GM19463 (cell line): ENCODE results near the gene CAMK2D.

Experiments used
- ATAC-seq: cut with Tn5 transposase; IDR thresholded peaks from one replicate; pipeline ENCODE4 v1.9.1; 2021; ENCODE audit warnings: mild to moderate bottlenecking, moderate library complexity; ENCODE audit not compliant: unreplicated experiment

CAMK2D gene

GRCh38 chr4:113644398-113644797 lies 117.1 kb downstream of the CAMK2D start:
- ATAC-seq: no peak

- no peak for ATAC-seq
Observed at GRCh38 chr4:113643505-113643904, 118.0 kb downstream of the CAMK2D start.

- ATAC-seq: peak; percentile 68
Observed at GRCh38 chr4:113641025-113641431, 120.5 kb downstream of the CAMK2D start.

GRCh38 chr4:113639326-113639725 lies 122.2 kb downstream of the CAMK2D start:
- peak; percentile 56 for ATAC-seq

GRCh38 chr4:113638562-113638832 lies 123.0 kb downstream of the CAMK2D start:
- ATAC-seq: no peak

GRCh38 chr4:113637823-113638561 lies 123.5 kb downstream of the CAMK2D start:
- no peak for ATAC-seq

GRCh38 chr4:113637363-113637762 lies 124.2 kb downstream of the CAMK2D start:
- no peak for ATAC-seq

GRCh38 chr4:113636877-113637276 lies 124.7 kb downstream of the CAMK2D start:
- ATAC-seq: no peak

GRCh38 chr4:113636438-113636818 lies 125.1 kb downstream of the CAMK2D start:
- peak; percentile 26 for ATAC-seq

- no peak for ATAC-seq
Observed at GRCh38 chr4:113635739-113636437, 125.7 kb downstream of the CAMK2D start.

- no peak for ATAC-seq
Observed at GRCh38 chr4:113634081-113634969, 127.2 kb downstream of the CAMK2D start.

GRCh38 chr4:113633467-113633866 lies 128.1 kb downstream of the CAMK2D start:
- no peak for ATAC-seq

GRCh38 chr4:113628711-113629110 lies 132.8 kb downstream of the CAMK2D start:
- no peak for ATAC-seq

- ATAC-seq: no peak
Observed at GRCh38 chr4:113627321-113627720, 134.2 kb downstream of the CAMK2D start.

GRCh38 chr4:113625902-113626301 lies 135.6 kb downstream of the CAMK2D start:
- ATAC-seq: no peak

- no peak for ATAC-seq
Observed at GRCh38 chr4:113623274-113623894, 138.2 kb downstream of the CAMK2D start.

GRCh38 chr4:113621633-113622032 lies 139.9 kb downstream of the CAMK2D start:
- ATAC-seq: no peak

- no peak for ATAC-seq
Observed at GRCh38 chr4:113620032-113620431, 141.5 kb downstream of the CAMK2D start.

GRCh38 chr4:113619526-113619925 lies 142.0 kb downstream of the CAMK2D start:
- no peak for ATAC-seq

- ATAC-seq: no peak
Observed at GRCh38 chr4:113618205-113618604, 143.3 kb downstream of the CAMK2D start.

GRCh38 chr4:113617195-113617594 lies 144.3 kb downstream of the CAMK2D start:
- no peak for ATAC-seq
